RWPE2 (cell line): ENCODE measurements around the gene ALDOA.

Experiments used
- ATAC-seq: fragments of 200-7000 bp; cut with Tn5 transposase; 3 replicates; pipeline ENCODE4 v1.9.1; 2021; ENCODE audit warnings: low read depth
- DNase-seq: peaks from one replicate; pipeline ENCODE4 v3.0.0-alpha.2; 2020; ENCODE audit warnings: low spot score
- H3K27ac ChIP-seq: fragments of 450-650 bp; 2 replicates; pipeline ENCODE4 v1.5.1; 2017; ENCODE audit warnings: mild to moderate bottlenecking; ENCODE audit not compliant: poor library complexity, severe bottlenecking
- H3K27me3 ChIP-seq: fragments of 250-450 bp; sonication (Bioruptor Pico); 2 replicates; pipeline ENCODE4 v1.5.1; 2021; ENCODE audit warnings: mild to moderate bottlenecking, moderate library complexity; ENCODE audit not compliant: insufficient read depth, poor library complexity, severe bottlenecking
- H3K36me3 ChIP-seq: fragments of 250-450 bp; sonication (Bioruptor Pico); 2 replicates; pipeline ENCODE4 v1.5.1; 2020; ENCODE audit warnings: low read depth, mild to moderate bottlenecking, moderate library complexity
- H3K4me1 ChIP-seq: fragments of 250-450 bp; sonication (Bioruptor Pico); 2 replicates; pipeline ENCODE4 v1.5.1; 2021; ENCODE audit warnings: mild to moderate bottlenecking, moderate library complexity; ENCODE audit not compliant: insufficient read depth, poor library complexity, severe bottlenecking
- H3K4me3 ChIP-seq: fragments of 250-450 bp; sonication (Bioruptor Pico); 2 replicates; pipeline ENCODE4 v1.5.1; 2021; ENCODE audit warnings: mild to moderate bottlenecking, moderate library complexity; ENCODE audit not compliant: severe bottlenecking
- H3K9me3 ChIP-seq: fragments of 250-450 bp; sonication (Bioruptor Pico); 2 replicates; pipeline ENCODE4 v1.5.1; 2021; ENCODE audit warnings: mild to moderate bottlenecking, moderate library complexity; ENCODE audit not compliant: severe bottlenecking
- CTCF ChIP-seq: fragments of 450-650 bp; IDR thresholded peaks from one replicate; pipeline ENCODE4 v1.5.1; 2017; ENCODE audit warnings: mild to moderate bottlenecking, moderate library complexity; ENCODE audit not compliant: poor library complexity, severe bottlenecking

Gene ALDOA

GRCh38 chr16:30068333-30068732 is 2.8 kb downstream of the ALDOA start:
- Histone ChIP-seq H3K4me3 (no peak overlapping the region), H3K9me3 (no peaks in the 10 kb centered on the region), H3K4me1 (peaks cover 12% of the 10 kb centered on the region), H3K27me3 (no peaks in the 10 kb centered on the region), H3K36me3 (peaks cover 68% of the 10 kb centered on the region), H3K27ac (peak overlapping the region; percentile 93)
- no peak for TF ChIP-seq CTCF
- DNase-seq (no peak), ATAC-seq (no peak)

- DNase-seq (no peak), ATAC-seq (no peak)
- H3K9me3 ChIP-seq, result no peaks in the 10 kb centered on the region
- H3K36me3 ChIP-seq, result peaks cover 68% of the 10 kb centered on the region
- no peak overlapping the region for H3K4me3 ChIP-seq
- peak overlapping the region; percentile 93 for H3K27ac ChIP-seq
- H3K4me1 ChIP-seq, result peaks cover 8% of the 10 kb centered on the region
- no peaks in the 10 kb centered on the region for H3K27me3 ChIP-seq
- TF ChIP-seq CTCF, result peak; percentile 39
Observed at GRCh38 chr16:30068750-30069610, 3.4 kb downstream of the ALDOA start.

GRCh38 chr16:30069611-30070462 is 4.3 kb downstream of the ALDOA start:
- no peaks in the 10 kb centered on the region for H3K9me3 ChIP-seq
- peaks cover 68% of the 10 kb centered on the region for H3K36me3 ChIP-seq
- H3K27ac ChIP-seq, result peak overlapping the region; percentile 93
- TF ChIP-seq CTCF, result no peak
- H3K4me1 ChIP-seq, result peaks cover 4% of the 10 kb centered on the region
- DNase-seq (peak; percentile 65), ATAC-seq (no peak)
- no peaks in the 10 kb centered on the region for H3K27me3 ChIP-seq
- H3K4me3 ChIP-seq, result no peak overlapping the region

GRCh38 chr16:30070490-30070889 is 4.9 kb downstream of the ALDOA start:
- peaks cover 68% of the 10 kb centered on the region for H3K36me3 ChIP-seq
- ATAC-seq, result no peak
- no peak overlapping the region for H3K27ac ChIP-seq

More at GRCh38 chr16:30070490-30070889, 4.9 kb downstream of the ALDOA start:
- Histone ChIP-seq H3K4me1 (peaks cover 9% of the 10 kb centered on the region), H3K4me3 (no peak overlapping the region), H3K27me3 (no peaks in the 10 kb centered on the region), H3K9me3 (no peaks in the 10 kb centered on the region)
- no peak for TF ChIP-seq CTCF
- DNase-seq, result no peak
